Esophagus muscularis mucosa (tissue), 4 donors: ENCODE results near the gene TMEM126B. TPM values are rescaled to one million over a fixed set of nuclear protein-coding genes. Genes with fewer than 3 reads are reported as not detected.

Experiments
- DNase-seq: peaks from one replicate; pipeline ENCODE4 v3.0.0-alpha.2; 2017; ENCODE audit errors: extremely low spot score
- H3K27ac ChIP-seq, 4 donors: fragments of 200-600 bp; sonication (generic); replicated peaks in 1 of 4; 1 replicate in 3 of 4; 2 replicates in 1 of 4; pipeline ENCODE4 v1.5.1; 2016 to 2019; ENCODE audit warnings: mild to moderate bottlenecking in 1 of 4
- H3K27me3 ChIP-seq, 4 donors: fragments of 200-600 bp; sonication (generic); one replicate each; pipeline versions ENCODE4 v1.5.1 to v1.6.0; 2016 to 2019
- H3K36me3 ChIP-seq, 4 donors: fragments of 200-600 bp; sonication (generic); one replicate each; pipeline ENCODE4 v1.5.1; 2016 to 2019
- H3K4me1 ChIP-seq, 4 donors: fragments of 200-600 bp; sonication (generic); one replicate each; pipeline ENCODE4 v1.5.1; 2016 to 2019
- H3K4me3 ChIP-seq, 4 donors: fragments of 200-600 bp; sonication (generic); 1 replicate in 2 of 4; 2 replicates in 2 of 4; pipeline ENCODE4 v1.5.1; 2016 to 2019; ENCODE audit warnings: mild to moderate bottlenecking in 4 of 4, moderate library complexity in 1 of 4
- H3K9me3 ChIP-seq, 4 donors: fragments of 200-600 bp; sonication (generic); 1 replicate in 3 of 4; 2 replicates in 1 of 4; pipeline ENCODE4 v1.5.1; 2016 to 2019
- CTCF ChIP-seq, 3 experiments: fragments of 200-600 bp in 2 of 3; fragments of 450-650 bp in 1 of 3; sonication (generic) in 2 of 3; IDR thresholded peaks; one replicate each; pipeline ENCODE4 v1.5.1; 2017 to 2019; ENCODE audit warnings: antibody characterized with exemption in 3 of 3, mild to moderate bottlenecking in 2 of 3, moderate library complexity in 1 of 3
- EP300 ChIP-seq: sonication (generic); formaldehyde crosslinking; IDR thresholded peaks from one replicate; pipeline ENCODE4 v1.6.1; 2017; ENCODE audit warnings: antibody characterized with exemption
- POLR2A ChIP-seq: fragments of 450-650 bp; IDR thresholded peaks from one replicate; pipeline ENCODE4 v1.6.1; 2017; ENCODE audit warnings: antibody characterized with exemption, moderate library complexity, mild to moderate bottlenecking, low read depth
- POLR2AphosphoS5 ChIP-seq, 2 donors: sonication (generic); formaldehyde crosslinking; IDR thresholded peaks; one replicate each; pipeline ENCODE4 v1.6.1; 2017; ENCODE audit warnings: antibody characterized with exemption in 2 of 2
- WGBS: methylation state at CpG from one replicate; pipeline ENCODE4 v1.1.5; 2018; 5-methylcytosine and 5-hydroxymethylcytosine counted together
- intact Hi-C: fragments of 100-400 bp; cut with DNase I; formaldehyde crosslinking; loops from one replicate; pipeline ENCODE4 v1.15.1; 2023
- total RNA-seq, 4 donors: library from RNA; depleted of rRNA; stranded (reverse); fragments of >200 nt; gene quantifications; one replicate each; pipeline versions ENCODE4 v1.1.0 to v1.2.1, GENCODE V29; 2016

Gene TMEM126B
- total RNA-seq, 4 donors from 2014 or later = 25.4 to 65.2 (median 46.6) TPM

DNA sequence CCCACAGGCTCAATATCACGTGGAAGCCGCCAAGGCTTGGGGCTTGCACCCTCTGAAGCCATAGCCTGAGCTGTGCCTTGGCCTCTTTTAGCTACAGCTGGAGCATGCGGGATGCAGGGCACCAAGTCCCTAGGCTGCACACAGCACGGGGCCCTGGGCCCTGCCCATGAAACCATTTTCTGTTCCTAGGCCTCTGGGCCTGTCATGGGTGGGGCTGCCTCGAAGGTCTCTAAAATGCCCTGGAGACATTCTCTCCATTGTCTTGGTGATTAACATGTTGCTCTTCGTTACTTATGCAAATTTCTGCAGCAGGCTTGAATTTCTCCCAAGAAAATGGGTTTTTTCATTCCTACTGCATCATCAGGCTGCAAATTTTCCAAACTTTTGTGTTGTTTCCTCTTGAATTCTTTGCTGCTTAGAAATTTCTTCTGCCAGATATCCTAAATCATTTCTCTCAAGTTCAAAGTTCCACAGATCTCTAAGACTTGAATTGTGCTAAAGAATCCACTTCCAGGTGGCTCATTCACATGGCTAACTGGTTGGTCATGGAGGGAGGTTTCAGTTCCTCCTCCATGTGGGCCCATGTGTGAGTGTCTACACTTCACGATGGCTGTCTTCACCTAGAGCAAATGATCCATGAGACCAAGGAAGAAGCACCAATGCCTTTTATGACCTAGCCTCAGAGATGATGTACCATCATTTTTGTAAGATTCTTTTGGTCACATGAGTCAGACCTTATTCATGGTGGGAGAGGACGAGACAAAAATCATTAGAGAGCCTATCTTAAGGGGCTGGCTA, 43.9 kb downstream of the TMEM126B start:
- no peaks in the 10 kb centered on the region for H3K9me3 ChIP-seq
- no peaks in the 10 kb centered on the region for H3K27me3 ChIP-seq
- no peak overlapping the region for H3K4me3 ChIP-seq
- WGBS = 85% methylated on average over 8 of the region's 8 CpGs
- intact Hi-C loops = no loop called here
- no peak for TF ChIP-seq CTCF (IDR thresholded peaks at IDR 0.05)
- H3K4me1 ChIP-seq = no peaks in the 10 kb centered on the region
- no peaks in the 10 kb centered on the region for H3K36me3 ChIP-seq
- no peak for DNase-seq
- no peak overlapping the region for H3K27ac ChIP-seq

GRCh38 chr11:85673393-85673792, 45.0 kb downstream of the TMEM126B start:
- no peak for DNase-seq
- WGBS = 92% methylated on average over 3 of the region's 3 CpGs
- Histone ChIP-seq H3K9me3 (no peaks in the 10 kb centered on the region), H3K4me3 (no peak overlapping the region), H3K27ac (no peak overlapping the region), H3K36me3 (no peaks in the 10 kb centered on the region), H3K4me1 (no peaks in the 10 kb centered on the region), H3K27me3 (no peaks in the 10 kb centered on the region)
- TF ChIP-seq POLR2A (no peak), CTCF (IDR thresholded peaks at IDR 0.05) (no peak), POLR2AphosphoS5 (IDR thresholded peaks at IDR 0.05) (no peak), EP300 (no peak)
- intact Hi-C loops = no loop called here

DNA sequence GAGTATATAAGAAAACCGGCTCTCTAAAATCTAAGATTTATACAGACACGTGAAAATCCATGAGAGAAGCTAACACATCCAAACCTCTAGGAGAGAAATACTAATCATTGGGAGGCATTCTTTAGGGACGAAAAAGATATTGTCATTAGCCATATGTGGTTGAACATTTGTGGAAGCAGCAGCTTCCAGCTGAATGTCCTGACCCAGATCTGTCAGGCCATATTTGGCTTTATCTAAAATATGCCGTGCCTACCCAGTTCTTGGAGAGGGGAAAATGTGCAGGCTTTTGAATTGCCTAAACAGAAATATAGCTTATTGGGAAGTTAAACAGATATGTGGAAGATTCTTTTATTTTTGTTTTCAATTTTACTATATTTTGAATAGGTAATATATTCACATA, 51.2 kb downstream of the TMEM126B start:
- Histone ChIP-seq H3K36me3 (no peaks in the 10 kb centered on the region), H3K4me1 (peaks cover 0 to 19% (median 14%) of the 10 kb centered on the region in 4 donors), H3K4me3 (no peak overlapping the region), H3K27me3 (no peaks in the 10 kb centered on the region), H3K27ac (no peak overlapping the region), H3K9me3 (no peaks in the 10 kb centered on the region)
- 68% methylated on average over 4 of the region's 4 CpGs for WGBS
- no peak for TF ChIP-seq EP300
- no peak for TF ChIP-seq CTCF (IDR thresholded peaks at IDR 0.05)
- no peak for TF ChIP-seq POLR2AphosphoS5 (IDR thresholded peaks at IDR 0.05)
- TF ChIP-seq POLR2A = no peak
- no peak for DNase-seq
- intact Hi-C loops = no loop called here

DNA sequence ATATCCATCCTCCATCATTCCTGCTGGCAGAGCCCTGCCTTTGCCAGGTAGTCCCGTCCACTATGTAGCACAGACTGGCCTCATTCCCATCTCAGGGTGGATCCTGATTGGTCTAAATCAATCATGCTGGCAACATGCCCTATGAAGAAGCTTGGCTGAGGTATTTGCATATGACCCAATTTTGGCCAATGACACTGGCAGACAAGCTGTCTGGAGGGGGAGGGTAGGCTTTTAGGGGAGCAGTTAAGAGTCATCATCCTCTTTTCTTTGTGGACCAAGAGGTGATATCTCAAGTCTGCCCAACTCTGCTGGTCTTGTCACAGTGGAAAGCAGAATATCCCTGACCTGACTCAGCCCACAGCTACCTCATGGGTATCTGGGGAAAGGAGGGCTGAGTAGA, 52.5 kb downstream of the TMEM126B start:
- no peak overlapping the region for H3K4me3 ChIP-seq
- DNase-seq = no peak
- 91% methylated on average over 1 of the region's 1 CpG for WGBS
- H3K27me3 ChIP-seq = no peaks in the 10 kb centered on the region
- no peaks in the 10 kb centered on the region for H3K36me3 ChIP-seq
- TF ChIP-seq POLR2AphosphoS5 (IDR thresholded peaks at IDR 0.05) (no peak), CTCF (IDR thresholded peaks at IDR 0.05) (no peak), EP300 (no peak), POLR2A (no peak)
- H3K27ac ChIP-seq = no peak overlapping the region
- no peaks in the 10 kb centered on the region for H3K9me3 ChIP-seq
- H3K4me1 ChIP-seq = peaks cover 11 to 31% (median 25%) of the 10 kb centered on the region in 4 donors
- intact Hi-C loops = no loop called here
